Nephron (organoid): Measurements from ENCODE around the gene SEBOX.

Source experiments
- H3K27ac Mint-ChIP-seq, 3 experiments: 2 replicates each; pipeline ENCODE4 v1.8.0; 2020; ENCODE audit warnings: mixed read lengths in 3 of 3, mild to moderate bottlenecking in 2 of 3, moderate library complexity in 1 of 3
- H3K27me3 Mint-ChIP-seq: 2 replicates; pipeline ENCODE4 v1.8.0; 2021; ENCODE audit warnings: low read depth, mild to moderate bottlenecking, moderate library complexity, mixed read lengths
- H3K36me3 Mint-ChIP-seq: 2 replicates; pipeline ENCODE4 v1.8.0; 2020; ENCODE audit warnings: low read depth, mixed read lengths
- H3K4me1 Mint-ChIP-seq: 2 replicates; pipeline ENCODE4 v1.8.0; 2020; ENCODE audit warnings: mixed read lengths
- H3K4me3 Mint-ChIP-seq, 3 experiments: 2 replicates each; pipeline ENCODE4 v1.8.0; 2020; ENCODE audit warnings: mild to moderate bottlenecking in 3 of 3, mixed read lengths in 3 of 3, moderate library complexity in 2 of 3
- H3K9me3 Mint-ChIP-seq: 2 replicates; pipeline ENCODE4 v1.8.0; 2020; ENCODE audit warnings: mixed read lengths
- CTCF ChIP-seq, 3 experiments: fragments of 200-600 bp; sonication (generic); IDR thresholded peaks; one replicate each; pipeline ENCODE4 v1.5.0; 2021; ENCODE audit warnings: antibody characterized with exemption in 3 of 3; ENCODE audit not compliant: unreplicated experiment in 3 of 3

Gene SEBOX

GRCh38 chr17:28368915-28369683, 4.1 kb upstream of the SEBOX start:
- no peak for TF ChIP-seq CTCF (IDR thresholded peaks at IDR 0.05; ENCODE audit: unreplicated experiment in 3 of 3)
- Mint-ChIP-seq H3K4me3 (peak overlapping the region in 1 of 3 experiments; percentile 26), H3K4me1 (peaks cover 16% of the 10 kb centered on the region), H3K9me3 (no peaks in the 10 kb centered on the region), H3K27me3 (peaks cover 14% of the 10 kb centered on the region), H3K36me3 (no peaks in the 10 kb centered on the region), H3K27ac (no peak overlapping the region)

- Mint-ChIP-seq H3K9me3 (no peaks in the 10 kb centered on the region), H3K27ac (peak overlapping the region in 1 of 3 experiments; percentile 17), H3K4me3 (no peak overlapping the region), H3K36me3 (peaks cover 4% of the 10 kb centered on the region), H3K27me3 (peaks cover 8% of the 10 kb centered on the region), H3K4me1 (peaks cover 12% of the 10 kb centered on the region)
- no peak for TF ChIP-seq CTCF (IDR thresholded peaks at IDR 0.05; ENCODE audit: unreplicated experiment in 3 of 3)
Observed at GRCh38 chr17:28368306-28368831, 3.4 kb upstream of the SEBOX start.

- no peaks in the 10 kb centered on the region for H3K9me3 Mint-ChIP-seq
Observed at GRCh38 chr17:28367641-28368305, 2.8 kb upstream of the SEBOX start.

GRCh38 chr17:28366605-28367004, 1.6 kb upstream of the SEBOX start:
- no peak overlapping the region for H3K27ac Mint-ChIP-seq
- H3K36me3 Mint-ChIP-seq = peaks cover 8% of the 10 kb centered on the region
- no peak overlapping the region for H3K4me3 Mint-ChIP-seq
- H3K9me3 Mint-ChIP-seq = no peaks in the 10 kb centered on the region
- H3K27me3 Mint-ChIP-seq = no peaks in the 10 kb centered on the region
- TF ChIP-seq CTCF (IDR thresholded peaks at IDR 0.05; ENCODE audit: unreplicated experiment in 3 of 3) = no peak
- H3K4me1 Mint-ChIP-seq = peaks cover 11% of the 10 kb centered on the region

More at GRCh38 chr17:28367641-28368305, 2.8 kb upstream of the SEBOX start:
- H3K36me3 Mint-ChIP-seq = peaks cover 5% of the 10 kb centered on the region
- TF ChIP-seq CTCF (IDR thresholded peaks at IDR 0.05; ENCODE audit: unreplicated experiment in 3 of 3) = no peak
- H3K4me3 Mint-ChIP-seq = no peak overlapping the region
- peaks cover 11% of the 10 kb centered on the region for H3K4me1 Mint-ChIP-seq
- H3K27me3 Mint-ChIP-seq = peaks cover 2% of the 10 kb centered on the region
- no peak overlapping the region for H3K27ac Mint-ChIP-seq

GRCh38 chr17:28365487-28365886, 488 bp upstream of the SEBOX start:
- Mint-ChIP-seq H3K27ac (no peak overlapping the region), H3K4me1 (peaks cover 5% of the 10 kb centered on the region), H3K4me3 (no peak overlapping the region), H3K36me3 (peaks cover 17% of the 10 kb centered on the region), H3K27me3 (no peaks in the 10 kb centered on the region), H3K9me3 (no peaks in the 10 kb centered on the region)
- TF ChIP-seq CTCF (IDR thresholded peaks at IDR 0.05; ENCODE audit: unreplicated experiment in 3 of 3) = no peak
